ENCODE measurements around the gene WDR27.

DNA sequence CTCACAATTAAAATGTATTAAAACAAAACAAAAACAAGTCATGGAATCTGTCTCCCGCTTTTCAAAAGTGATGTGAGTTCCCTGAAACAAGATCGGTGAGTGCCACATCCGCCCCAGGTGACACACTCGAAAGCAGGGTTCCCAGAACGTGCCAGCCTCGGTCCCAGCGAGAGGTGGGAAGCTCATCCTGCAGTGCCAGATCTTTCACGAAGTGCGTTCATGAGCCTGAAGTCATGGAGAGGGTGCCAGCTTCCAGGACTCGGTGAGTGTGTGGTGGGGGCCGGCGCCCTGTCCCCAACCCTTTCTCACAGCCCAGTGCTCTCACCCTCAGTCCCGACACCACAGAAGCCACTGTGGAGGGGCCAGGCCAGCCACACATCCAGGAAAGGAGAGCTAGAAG lies 127.4 kb downstream of the WDR27 start:
- no peak for TF ChIP-seq EZH2 (IDR thresholded peaks at IDR 0.05; ENCODE audit: borderline replicate concordance, low read length)
- TF ChIP-seq, protein P1, sequence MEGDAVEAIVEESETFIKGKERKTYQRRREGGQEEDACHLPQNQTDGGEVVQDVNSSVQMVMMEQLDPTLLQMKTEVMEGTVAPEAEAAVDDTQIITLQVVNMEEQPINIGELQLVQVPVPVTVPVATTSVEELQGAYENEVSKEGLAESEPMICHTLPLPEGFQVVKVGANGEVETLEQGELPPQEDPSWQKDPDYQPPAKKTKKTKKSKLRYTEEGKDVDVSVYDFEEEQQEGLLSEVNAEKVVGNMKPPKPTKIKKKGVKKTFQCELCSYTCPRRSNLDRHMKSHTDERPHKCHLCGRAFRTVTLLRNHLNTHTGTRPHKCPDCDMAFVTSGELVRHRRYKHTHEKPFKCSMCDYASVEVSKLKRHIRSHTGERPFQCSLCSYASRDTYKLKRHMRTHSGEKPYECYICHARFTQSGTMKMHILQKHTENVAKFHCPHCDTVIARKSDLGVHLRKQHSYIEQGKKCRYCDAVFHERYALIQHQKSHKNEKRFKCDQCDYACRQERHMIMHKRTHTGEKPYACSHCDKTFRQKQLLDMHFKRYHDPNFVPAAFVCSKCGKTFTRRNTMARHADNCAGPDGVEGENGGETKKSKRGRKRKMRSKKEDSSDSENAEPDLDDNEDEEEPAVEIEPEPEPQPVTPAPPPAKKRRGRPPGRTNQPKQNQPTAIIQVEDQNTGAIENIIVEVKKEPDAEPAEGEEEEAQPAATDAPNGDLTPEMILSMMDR (IDR thresholded peaks at IDR 0.05; ENCODE audit: low read length) = no peak
